ENCODE data around the gene ETF1.

DNA sequence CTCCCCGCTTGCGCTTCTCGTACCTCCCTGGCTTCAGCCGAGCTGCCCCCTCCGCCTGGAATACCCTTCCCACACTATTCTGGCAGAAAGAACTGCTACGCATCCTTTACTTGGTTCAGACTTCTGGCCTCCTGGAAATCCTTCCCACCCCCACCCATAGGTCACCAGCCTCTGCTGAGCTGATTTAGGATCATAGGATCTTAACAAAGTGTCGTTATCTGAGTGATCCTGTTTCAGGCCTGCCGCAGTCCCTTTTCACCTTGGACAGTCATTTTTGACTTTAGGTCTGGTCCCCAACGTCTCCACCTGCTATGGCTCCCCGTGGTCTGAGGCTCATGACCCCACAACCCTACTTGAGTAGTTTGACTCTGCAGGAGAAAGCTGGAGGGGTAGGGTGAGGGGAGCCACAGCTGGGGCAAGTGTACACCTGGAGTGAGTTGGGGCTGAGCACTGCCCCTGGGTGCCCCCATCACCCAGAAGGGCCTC lies 50.4 kb downstream of the ETF1 start:
- TF ChIP-seq POLR2A (IDR thresholded peaks at IDR 0.05): no peak
- TF ChIP-seq, protein P1, sequence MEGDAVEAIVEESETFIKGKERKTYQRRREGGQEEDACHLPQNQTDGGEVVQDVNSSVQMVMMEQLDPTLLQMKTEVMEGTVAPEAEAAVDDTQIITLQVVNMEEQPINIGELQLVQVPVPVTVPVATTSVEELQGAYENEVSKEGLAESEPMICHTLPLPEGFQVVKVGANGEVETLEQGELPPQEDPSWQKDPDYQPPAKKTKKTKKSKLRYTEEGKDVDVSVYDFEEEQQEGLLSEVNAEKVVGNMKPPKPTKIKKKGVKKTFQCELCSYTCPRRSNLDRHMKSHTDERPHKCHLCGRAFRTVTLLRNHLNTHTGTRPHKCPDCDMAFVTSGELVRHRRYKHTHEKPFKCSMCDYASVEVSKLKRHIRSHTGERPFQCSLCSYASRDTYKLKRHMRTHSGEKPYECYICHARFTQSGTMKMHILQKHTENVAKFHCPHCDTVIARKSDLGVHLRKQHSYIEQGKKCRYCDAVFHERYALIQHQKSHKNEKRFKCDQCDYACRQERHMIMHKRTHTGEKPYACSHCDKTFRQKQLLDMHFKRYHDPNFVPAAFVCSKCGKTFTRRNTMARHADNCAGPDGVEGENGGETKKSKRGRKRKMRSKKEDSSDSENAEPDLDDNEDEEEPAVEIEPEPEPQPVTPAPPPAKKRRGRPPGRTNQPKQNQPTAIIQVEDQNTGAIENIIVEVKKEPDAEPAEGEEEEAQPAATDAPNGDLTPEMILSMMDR (IDR thresholded peaks at IDR 0.05): no peak

Measured in breast epithelium (tissue), 3 donors.